H1 (cell line): Measurements from ENCODE around the gene SZT2. TPM values are rescaled to one million over a fixed set of nuclear protein-coding genes. Genes with fewer than 3 reads are reported as not detected.

ENCODE experiments used
- BCL11A ChIP-seq, 2 experiments: IDR thresholded peaks; one replicate each; pipeline ENCODE4 v1.6.1; 2011; ENCODE audit warnings: low read depth in 2 of 2, low read length in 2 of 2, mild to moderate bottlenecking in 2 of 2
- E2F6 ChIP-seq: IDR thresholded peaks from 2 replicates; pipeline ENCODE4 v1.6.1; 2012; ENCODE audit warnings: inconsistent platforms
- GABPA ChIP-seq: IDR thresholded peaks from 2 replicates; pipeline ENCODE4 v1.6.1; 2011; ENCODE audit warnings: mild to moderate bottlenecking, low read length, moderate library complexity, borderline replicate concordance; ENCODE audit not compliant: insufficient read depth
- polyA plus RNA-seq, 7 experiments: library from polyadenylated mRNA; depleted of rRNA in 3 of 7; stranded (reverse) in 5 of 7; unstranded in 2 of 7; fragments of >200 nt in 5 of 7; fragments of 200-250 nt in 2 of 7; gene quantifications; 1 replicate in 5 of 7; 2 replicates in 1 of 7; 4 replicates in 1 of 7; pipeline versions ENCODE4 v1.2.1 to v1.2.3, GENCODE V29; 2011 to 2013; ENCODE audit warnings: missing spikeins in 2 of 7, mixed read lengths in 2 of 7
- total RNA-seq: library from RNA; stranded (reverse); fragmentation: NEBNext Ultra II Directional; extraction: Animal tissue kit (Norgen Biotek cat#: 25700); gene quantifications from 2 replicates; pipeline ENCODE4 v1.2.1, GENCODE V29; 2021

SZT2 gene
- total and polyA plus RNA-seq, 2 of the 8 experiments (the other 6 are each of a cell fraction or from before 2014, with no cell fraction given): 4.7 to 12.9 TPM

GRCh38 chr1:43344267-43344850 lies 45.3 kb upstream of the SZT2 start (continued):
- TF ChIP-seq BCL11A (IDR thresholded peaks at IDR 0.05; ENCODE audit: low read depth in 2 of 2, low read length in 2 of 2) (no peak), GABPA (no peak), E2F6 (no peak)
